ENCODE data around the gene MTFMT.
"Not testable (repeated sequence)": the region's sequence is repeated elsewhere in the genome, so short reads cannot be mapped to it uniquely, and the experiment has no call there.

Gene MTFMT

GRCh38 chr15:65028921-65029735 lies at the start of gene MTFMT:
MTFMT (minus strand) TSS chr15:65029639; CDS start chr15:65029613, 26 bp downstream.
- DNase-seq = peak; percentile 79

- DNase-seq = no peak
These were observed 48.5 kb upstream of the MTFMT start for GRCh38 chr15:65077981-65078352.

GRCh38 chr15:65077291-65077980 lies 48.0 kb upstream of the MTFMT start:
- DNase-seq = no peak

GRCh38 chr15:65076486-65077290 lies 47.2 kb upstream of the MTFMT start, which contains the start of gene KBTBD13:
KBTBD13 (plus strand) TSS chr15:65076746; CDS start chr15:65076816, 70 bp downstream.
- DNase-seq = no peak

GRCh38 chr15:65075607-65076395 lies 46.4 kb upstream of the MTFMT start:
- DNase-seq = not testable (repeated sequence)

GRCh38 chr15:65074946-65075345 lies 45.5 kb upstream of the MTFMT start:
- not testable (repeated sequence) for DNase-seq

GRCh38 chr15:65072617-65073016 lies 43.2 kb upstream of the MTFMT start:
- DNase-seq = no peak

GRCh38 chr15:65072027-65072426 lies 42.6 kb upstream of the MTFMT start:
- no peak for DNase-seq

- no peak for DNase-seq
These were observed 42.0 kb upstream of the MTFMT start for GRCh38 chr15:65071381-65071811.

GRCh38 chr15:65069779-65070546 lies 40.5 kb upstream of the MTFMT start:
- no peak for DNase-seq

- DNase-seq = no peak
These were observed 39.7 kb upstream of the MTFMT start for GRCh38 chr15:65069179-65069578.

- no peak for DNase-seq
These were observed 39.0 kb upstream of the MTFMT start for GRCh38 chr15:65068403-65068788.

- no peak for DNase-seq
These were observed 38.4 kb upstream of the MTFMT start, which contains the start of gene RASL12 for GRCh38 chr15:65067645-65068402. RASL12 (minus strand) TSS chr15:65067991; CDS start chr15:65067835, 156 bp downstream.

- no peak for DNase-seq
These were observed 37.8 kb upstream of the MTFMT start for GRCh38 chr15:65067317-65067644.

GRCh38 chr15:65066635-65067316 lies 37.3 kb upstream of the MTFMT start:
- no peak for DNase-seq

- no peak for DNase-seq
These were observed 36.7 kb upstream of the MTFMT start for GRCh38 chr15:65066001-65066634.

- no peak for DNase-seq
These were observed 33.3 kb upstream of the MTFMT start for GRCh38 chr15:65062726-65063125.

GRCh38 chr15:65062061-65062460 lies 32.6 kb upstream of the MTFMT start:
- DNase-seq = no peak

- no peak for DNase-seq
These were observed 31.4 kb upstream of the MTFMT start for GRCh38 chr15:65060641-65061397.
